Measurements from ENCODE around the gene SPTBN1. TPM values are rescaled to one million over a fixed set of nuclear protein-coding genes. Genes with fewer than 3 reads are reported as not detected.

The SPTBN1 gene
- total and polyA plus RNA-seq, 9 of the 15 experiments (the other 6 are each of a cell fraction or from before 2014, with no cell fraction given): 8.9 to 66.8 (median 31.4) TPM

DNA sequence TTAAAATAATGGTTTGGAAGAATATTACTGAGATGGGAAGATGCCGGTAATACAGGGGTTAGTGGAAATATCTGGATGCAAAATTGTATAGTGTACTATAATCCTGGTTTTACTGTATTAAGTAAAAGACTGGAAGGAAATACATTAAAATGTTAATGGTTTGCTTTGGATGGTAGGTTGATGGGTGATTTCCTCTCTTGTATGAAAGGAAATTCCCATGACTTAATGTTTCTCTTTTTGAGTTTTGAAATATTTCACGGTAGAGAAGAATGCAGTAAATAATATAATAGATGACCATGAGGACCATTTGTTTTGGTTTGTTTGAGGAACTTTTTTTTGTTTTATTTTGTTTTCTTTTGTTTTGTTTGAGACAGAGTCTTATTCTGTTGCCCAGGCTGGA, 8.2 kb downstream of the SPTBN1 start:
- DNase-seq (ENCODE audit: extremely low read depth in 1 of 4, low spot score in 3 of 4) (no peak), ATAC-seq (no peak), FAIRE-seq (no peak)
- Histone ChIP-seq H3K27me3 (ENCODE audit: control insufficient read depth in 2 of 2, insufficient read depth in 2 of 2, low read length in 2 of 2) (peaks cover 0 to under 1% of the 10 kb centered on the region in 2 experiments; a peak in 2 of 5 replicates), H3K27ac (ENCODE audit: extremely low read depth, low read depth, low read length) (no peak overlapping the region), H3K9ac (ENCODE audit: insufficient read depth in 1 of 2, low read depth in 2 of 2, low read length in 2 of 2) (no peak overlapping the region), H3K9me3 (replicated peaks; ENCODE audit: control insufficient read depth, insufficient read depth, low read depth, low read length) (no peaks in the 10 kb centered on the region), H3K79me2 (ENCODE audit: control insufficient read depth, insufficient read depth, low read length) (no peaks in the 10 kb centered on the region), H3K4me2 (ENCODE audit: insufficient read depth, low read length) (no peak overlapping the region), H4K20me1 (replicated peaks; ENCODE audit: control insufficient read depth, insufficient read depth, low read length) (no peaks in the 10 kb centered on the region), H3K36me3 (ENCODE audit: control insufficient read depth, insufficient read depth, low read length) (no peaks in the 10 kb centered on the region), H3K4me3 (no peak overlapping the region), H2AFZ (ENCODE audit: low read depth, low read length) (no peak overlapping the region), H3K9me1 (ENCODE audit: control insufficient read depth, insufficient read depth, low read length) (no peaks in the 10 kb centered on the region), H3K4me1 (replicated peaks in 1 of 2; ENCODE audit: control insufficient read depth in 2 of 2, insufficient read depth in 2 of 2, low read length in 2 of 2) (no peaks in the 10 kb centered on the region)
- in situ Hi-C loops (cut with MboI): no loop called here
- WGBS (ENCODE audit: insufficient coverage, low coverage, missing lambda C conversion rate): 5% methylated on average over 2 of the region's 2 CpGs
- ChIA-PET POLR2A (no interaction called here), CTCF (ENCODE audit: low intra/inter-chr PET ratio) (no interaction called here)
- intact Hi-C loops (cut with micrococcal nuclease): no loop called here
- no TSS peak for BruUV-seq (replicated peaks)
- TF ChIP-seq ZNF41 (CRISPR knock-in tag; conservative IDR thresholded peaks at IDR 0.05) (no peak), MIER1 (IDR thresholded peaks at IDR 0.05; ENCODE audit: low read depth) (no peak), PCBP1 (IDR thresholded peaks at IDR 0.05; ENCODE audit: low read depth, low read length, poor library complexity, severe bottlenecking) (no peak), PYGO2 (tag; IDR thresholded peaks at IDR 0.05) (no peak)
- TF ChIP-seq, protein P1, sequence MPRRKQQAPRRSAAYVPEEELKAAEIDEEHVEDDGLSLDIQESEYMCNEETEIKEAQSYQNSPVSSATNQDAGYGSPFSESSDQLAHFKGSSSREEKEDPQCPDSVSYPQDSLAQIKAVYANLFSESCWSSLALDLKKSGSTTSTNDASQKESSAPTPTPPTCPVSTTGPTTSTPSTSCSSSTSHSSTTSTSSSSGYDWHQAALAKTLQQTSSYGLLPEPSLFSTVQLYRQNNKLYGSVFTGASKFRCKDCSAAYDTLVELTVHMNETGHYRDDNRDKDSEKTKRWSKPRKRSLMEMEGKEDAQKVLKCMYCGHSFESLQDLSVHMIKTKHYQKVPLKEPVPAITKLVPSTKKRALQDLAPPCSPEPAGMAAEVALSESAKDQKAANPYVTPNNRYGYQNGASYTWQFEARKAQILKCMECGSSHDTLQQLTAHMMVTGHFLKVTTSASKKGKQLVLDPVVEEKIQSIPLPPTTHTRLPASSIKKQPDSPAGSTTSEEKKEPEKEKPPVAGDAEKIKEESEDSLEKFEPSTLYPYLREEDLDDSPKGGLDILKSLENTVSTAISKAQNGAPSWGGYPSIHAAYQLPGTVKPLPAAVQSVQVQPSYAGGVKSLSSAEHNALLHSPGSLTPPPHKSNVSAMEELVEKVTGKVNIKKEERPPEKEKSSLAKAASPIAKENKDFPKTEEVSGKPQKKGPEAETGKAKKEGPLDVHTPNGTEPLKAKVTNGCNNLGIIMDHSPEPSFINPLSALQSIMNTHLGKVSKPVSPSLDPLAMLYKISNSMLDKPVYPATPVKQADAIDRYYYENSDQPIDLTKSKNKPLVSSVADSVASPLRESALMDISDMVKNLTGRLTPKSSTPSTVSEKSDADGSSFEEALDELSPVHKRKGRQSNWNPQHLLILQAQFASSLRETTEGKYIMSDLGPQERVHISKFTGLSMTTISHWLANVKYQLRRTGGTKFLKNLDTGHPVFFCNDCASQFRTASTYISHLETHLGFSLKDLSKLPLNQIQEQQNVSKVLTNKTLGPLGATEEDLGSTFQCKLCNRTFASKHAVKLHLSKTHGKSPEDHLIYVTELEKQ (CRISPR knock-in tag; IDR thresholded peaks at IDR 0.05): no peak
- TF ChIP-seq, protein P2, sequence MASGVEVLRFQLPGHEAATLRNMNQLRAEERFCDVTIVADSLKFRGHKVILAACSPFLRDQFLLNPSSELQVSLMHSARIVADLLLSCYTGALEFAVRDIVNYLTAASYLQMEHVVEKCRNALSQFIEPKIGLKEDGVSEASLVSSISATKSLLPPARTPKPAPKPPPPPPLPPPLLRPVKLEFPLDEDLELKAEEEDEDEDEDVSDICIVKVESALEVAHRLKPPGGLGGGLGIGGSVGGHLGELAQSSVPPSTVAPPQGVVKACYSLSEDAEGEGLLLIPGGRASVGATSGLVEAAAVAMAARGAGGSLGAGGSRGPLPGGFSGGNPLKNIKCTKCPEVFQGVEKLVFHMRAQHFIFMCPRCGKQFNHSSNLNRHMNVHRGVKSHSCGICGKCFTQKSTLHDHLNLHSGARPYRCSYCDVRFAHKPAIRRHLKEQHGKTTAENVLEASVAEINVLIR (CRISPR knock-in tag; IDR thresholded peaks at IDR 0.05): no peak
- TF ChIP-seq, protein P3, sequence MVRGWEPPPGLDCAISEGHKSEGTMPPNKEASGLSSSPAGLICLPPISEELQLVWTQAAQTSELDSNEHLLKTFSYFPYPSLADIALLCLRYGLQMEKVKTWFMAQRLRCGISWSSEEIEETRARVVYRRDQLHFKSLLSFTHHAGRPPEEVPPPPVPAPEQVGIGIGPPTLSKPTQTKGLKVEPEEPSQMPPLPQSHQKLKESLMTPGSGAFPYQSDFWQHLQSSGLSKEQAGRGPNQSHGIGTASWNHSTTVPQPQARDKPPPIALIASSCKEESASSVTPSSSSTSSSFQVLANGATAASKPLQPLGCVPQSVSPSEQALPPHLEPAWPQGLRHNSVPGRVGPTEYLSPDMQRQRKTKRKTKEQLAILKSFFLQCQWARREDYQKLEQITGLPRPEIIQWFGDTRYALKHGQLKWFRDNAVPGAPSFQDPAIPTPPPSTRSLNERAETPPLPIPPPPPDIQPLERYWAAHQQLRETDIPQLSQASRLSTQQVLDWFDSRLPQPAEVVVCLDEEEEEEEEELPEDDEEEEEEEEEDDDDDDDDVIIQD (CRISPR knock-in tag; IDR thresholded peaks at IDR 0.05): no peak
- TF ChIP-seq, protein P4, sequence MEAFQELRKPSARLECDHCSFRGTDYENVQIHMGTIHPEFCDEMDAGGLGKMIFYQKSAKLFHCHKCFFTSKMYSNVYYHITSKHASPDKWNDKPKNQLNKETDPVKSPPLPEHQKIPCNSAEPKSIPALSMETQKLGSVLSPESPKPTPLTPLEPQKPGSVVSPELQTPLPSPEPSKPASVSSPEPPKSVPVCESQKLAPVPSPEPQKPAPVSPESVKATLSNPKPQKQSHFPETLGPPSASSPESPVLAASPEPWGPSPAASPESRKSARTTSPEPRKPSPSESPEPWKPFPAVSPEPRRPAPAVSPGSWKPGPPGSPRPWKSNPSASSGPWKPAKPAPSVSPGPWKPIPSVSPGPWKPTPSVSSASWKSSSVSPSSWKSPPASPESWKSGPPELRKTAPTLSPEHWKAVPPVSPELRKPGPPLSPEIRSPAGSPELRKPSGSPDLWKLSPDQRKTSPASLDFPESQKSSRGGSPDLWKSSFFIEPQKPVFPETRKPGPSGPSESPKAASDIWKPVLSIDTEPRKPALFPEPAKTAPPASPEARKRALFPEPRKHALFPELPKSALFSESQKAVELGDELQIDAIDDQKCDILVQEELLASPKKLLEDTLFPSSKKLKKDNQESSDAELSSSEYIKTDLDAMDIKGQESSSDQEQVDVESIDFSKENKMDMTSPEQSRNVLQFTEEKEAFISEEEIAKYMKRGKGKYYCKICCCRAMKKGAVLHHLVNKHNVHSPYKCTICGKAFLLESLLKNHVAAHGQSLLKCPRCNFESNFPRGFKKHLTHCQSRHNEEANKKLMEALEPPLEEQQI (IDR thresholded peaks at IDR 0.05): no peak
- TF ChIP-seq, protein P5, sequence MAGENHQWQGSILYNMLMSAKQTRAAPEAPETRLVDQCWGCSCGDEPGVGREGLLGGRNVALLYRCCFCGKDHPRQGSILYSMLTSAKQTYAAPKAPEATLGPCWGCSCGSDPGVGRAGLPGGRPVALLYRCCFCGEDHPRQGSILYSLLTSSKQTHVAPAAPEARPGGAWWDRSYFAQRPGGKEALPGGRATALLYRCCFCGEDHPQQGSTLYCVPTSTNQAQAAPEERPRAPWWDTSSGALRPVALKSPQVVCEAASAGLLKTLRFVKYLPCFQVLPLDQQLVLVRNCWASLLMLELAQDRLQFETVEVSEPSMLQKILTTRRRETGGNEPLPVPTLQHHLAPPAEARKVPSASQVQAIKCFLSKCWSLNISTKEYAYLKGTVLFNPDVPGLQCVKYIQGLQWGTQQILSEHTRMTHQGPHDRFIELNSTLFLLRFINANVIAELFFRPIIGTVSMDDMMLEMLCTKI (IDR thresholded peaks at IDR 0.05; ENCODE audit: partially characterized antibody): no peak

All from K562 (cell line).